ENCODE data around the gene DCBLD2. TPM values are rescaled to one million over a fixed set of nuclear protein-coding genes. Genes with fewer than 3 reads are reported as not detected.
"Not testable (repeated sequence)": the region's sequence is repeated elsewhere in the genome, so short reads cannot be mapped to it uniquely, and the experiment has no call there.

DCBLD2 gene
- total RNA-seq, 3 donors from 2014 or later (not counting 1 experiment from before 2014, with no cell fraction given) = 0.66 to 0.99 (median 0.90) TPM

GRCh38 chr3:98877132-98877531, 24.4 kb downstream of the DCBLD2 start:
- no peaks in the 10 kb centered on the region for H3K36me3 ChIP-seq (ENCODE audit: control insufficient read depth, insufficient read depth, low read length)
- Mint-ChIP-seq H3K9me3 (no peaks in the 10 kb centered on the region), H3K4me1 (no peaks in the 10 kb centered on the region), H3K36me3 (no peaks in the 10 kb centered on the region), H3K4me3 (no peak overlapping the region), H3K27ac (no peak overlapping the region), H3K27me3 (ENCODE audit: low read depth in 2 of 2) (no peaks in the 10 kb centered on the region)
- no peak for DNase-seq
- H3K9me3 ChIP-seq (ENCODE audit: control insufficient read depth, insufficient read depth, low read length) = no peaks in the 10 kb centered on the region
- H3K4me3 ChIP-seq (ENCODE audit: low read length) = no peak overlapping the region
- intact Hi-C loops (cut with micrococcal nuclease) = no loop called here
- H3K4me1 ChIP-seq (ENCODE audit: control insufficient read depth, insufficient read depth, low read length) = no peaks in the 10 kb centered on the region
- 67% methylated on average over 1 of the region's 2 CpGs for WGBS (ENCODE audit: insufficient coverage)
- no peak overlapping the region for H3K27ac ChIP-seq (ENCODE audit: low read length)
- ATAC-seq = no peak
- no peaks in the 10 kb centered on the region for H3K27me3 ChIP-seq (ENCODE audit: control insufficient read depth, insufficient read depth, low read length)
- TF ChIP-seq CTCF (IDR thresholded peaks at IDR 0.05) = no peak

- Histone ChIP-seq H3K9me3 (ENCODE audit: control insufficient read depth, insufficient read depth, low read length) (no peaks in the 10 kb centered on the region), H3K36me3 (ENCODE audit: control insufficient read depth, insufficient read depth, low read length) (no peaks in the 10 kb centered on the region), H3K27me3 (ENCODE audit: control insufficient read depth, insufficient read depth, low read length) (no peaks in the 10 kb centered on the region), H3K4me3 (ENCODE audit: low read length) (no peak overlapping the region), H3K4me1 (ENCODE audit: control insufficient read depth, insufficient read depth, low read length) (no peaks in the 10 kb centered on the region), H3K27ac (ENCODE audit: low read length) (no peak overlapping the region)
- H3K36me3 Mint-ChIP-seq = no peaks in the 10 kb centered on the region
- H3K4me3 Mint-ChIP-seq = no peak overlapping the region
- no peaks in the 10 kb centered on the region for H3K4me1 Mint-ChIP-seq
- DNase-seq = no peak
- ATAC-seq = no peak
- H3K27me3 Mint-ChIP-seq (ENCODE audit: low read depth in 2 of 2) = no peaks in the 10 kb centered on the region
- H3K9me3 Mint-ChIP-seq = no peaks in the 10 kb centered on the region
- intact Hi-C loops (cut with micrococcal nuclease) = no loop called here
- no peak for TF ChIP-seq CTCF (IDR thresholded peaks at IDR 0.05)
- H3K27ac Mint-ChIP-seq = no peak overlapping the region
- no CpG with 5 or more reads among the region's 3 CpGs for WGBS (ENCODE audit: insufficient coverage)
These were observed 26.0 kb downstream of the DCBLD2 start for GRCh38 chr3:98875535-98875934.

GRCh38 chr3:98874602-98875249, 26.8 kb downstream of the DCBLD2 start:
- H3K9me3 Mint-ChIP-seq = peaks cover 2% of the 10 kb centered on the region in 2 donors
- Histone ChIP-seq H3K36me3 (ENCODE audit: control insufficient read depth, insufficient read depth, low read length) (no peaks in the 10 kb centered on the region), H3K4me1 (ENCODE audit: control insufficient read depth, insufficient read depth, low read length) (no peaks in the 10 kb centered on the region), H3K27me3 (ENCODE audit: control insufficient read depth, insufficient read depth, low read length) (no peaks in the 10 kb centered on the region), H3K27ac (ENCODE audit: low read length) (no peak overlapping the region), H3K9me3 (ENCODE audit: control insufficient read depth, insufficient read depth, low read length) (no peaks in the 10 kb centered on the region), H3K4me3 (ENCODE audit: low read length) (no peak overlapping the region)
- H3K36me3 Mint-ChIP-seq = no peaks in the 10 kb centered on the region
- H3K27me3 Mint-ChIP-seq (ENCODE audit: low read depth in 2 of 2) = no peaks in the 10 kb centered on the region
- WGBS (ENCODE audit: insufficient coverage) = 84% methylated on average over 3 of the region's 6 CpGs
- DNase-seq = no peak
- H3K27ac Mint-ChIP-seq = no peak overlapping the region
- ATAC-seq = no peak
- intact Hi-C loops (cut with micrococcal nuclease) = no loop called here
- no peaks in the 10 kb centered on the region for H3K4me1 Mint-ChIP-seq
- TF ChIP-seq CTCF (IDR thresholded peaks at IDR 0.05) = no peak
- no peak overlapping the region for H3K4me3 Mint-ChIP-seq

- intact Hi-C loops (cut with micrococcal nuclease) = no loop called here
- DNase-seq = no peak
- ATAC-seq = no peak
- Mint-ChIP-seq H3K27ac (no peak overlapping the region), H3K36me3 (no peaks in the 10 kb centered on the region), H3K27me3 (ENCODE audit: low read depth in 2 of 2) (no peaks in the 10 kb centered on the region), H3K9me3 (peaks cover 6 to 7% of the 10 kb centered on the region in 2 donors), H3K4me1 (no peaks in the 10 kb centered on the region), H3K4me3 (no peak overlapping the region)
- H3K27me3 ChIP-seq (ENCODE audit: control insufficient read depth, insufficient read depth, low read length) = no peaks in the 10 kb centered on the region
- 100% methylated on average over 3 of the region's 3 CpGs for WGBS (ENCODE audit: insufficient coverage)
- TF ChIP-seq CTCF (IDR thresholded peaks at IDR 0.05) = no peak
- no peak overlapping the region for H3K27ac ChIP-seq (ENCODE audit: low read length)
- H3K36me3 ChIP-seq (ENCODE audit: control insufficient read depth, insufficient read depth, low read length) = no peaks in the 10 kb centered on the region
- no peak overlapping the region for H3K4me3 ChIP-seq (ENCODE audit: low read length)
- H3K4me1 ChIP-seq (ENCODE audit: control insufficient read depth, insufficient read depth, low read length) = no peaks in the 10 kb centered on the region
- no peaks in the 10 kb centered on the region for H3K9me3 ChIP-seq (ENCODE audit: control insufficient read depth, insufficient read depth, low read length)
These were observed 32.1 kb downstream of the DCBLD2 start for GRCh38 chr3:98869391-98869790.

GRCh38 chr3:98857971-98858370, 43.5 kb downstream of the DCBLD2 start:
- H3K4me1 ChIP-seq (ENCODE audit: control insufficient read depth, insufficient read depth, low read length); H3K27ac Mint-ChIP-seq; H3K4me3 ChIP-seq (ENCODE audit: low read length); DNase-seq; H3K4me1 Mint-ChIP-seq; ATAC-seq; H3K36me3 ChIP-seq (ENCODE audit: control insufficient read depth, insufficient read depth, low read length); H3K4me3 Mint-ChIP-seq; H3K27me3 Mint-ChIP-seq (ENCODE audit: low read depth in 2 of 2); H3K9me3 ChIP-seq (ENCODE audit: control insufficient read depth, insufficient read depth, low read length); H3K27me3 ChIP-seq (ENCODE audit: control insufficient read depth, insufficient read depth, low read length); intact Hi-C loops (cut with micrococcal nuclease); H3K27ac ChIP-seq (ENCODE audit: low read length); H3K36me3 Mint-ChIP-seq: not testable (repeated sequence)
- H3K9me3 Mint-ChIP-seq = peaks cover 8 to 10% of the 10 kb centered on the region in 2 donors
- 96% methylated on average over 21 of the region's 21 CpGs for WGBS (ENCODE audit: insufficient coverage)

All from natural killer cell (primary cell).